Vagina (tissue), 2 donors: ENCODE measurements around the gene TWIST2.

Experiments used
- POLR2A ChIP-seq, 2 donors: fragments of 450-650 bp; IDR thresholded peaks; one replicate each; pipeline ENCODE4 v1.6.1; 2017; ENCODE audit warnings: antibody characterized with exemption in 2 of 2, mild to moderate bottlenecking in 2 of 2, moderate library complexity in 2 of 2
- POLR2AphosphoS5 ChIP-seq, 2 donors: sonication (generic); formaldehyde crosslinking; IDR thresholded peaks; one replicate each; pipeline ENCODE4 v1.9.0; 2017; ENCODE audit warnings: antibody characterized with exemption in 2 of 2, mild to moderate bottlenecking in 2 of 2, low read depth in 1 of 2; ENCODE audit not compliant: insufficient read depth in 1 of 2
- TF ChIP-seq, protein P1 (sequence below), 3 experiments: fragments of 450-650 bp in 2 of 3; fragments of 200-600 bp in 1 of 3; sonication (generic) in 1 of 3; IDR thresholded peaks; one replicate each; pipeline ENCODE4 v1.5.1; 2017 to 2019; ENCODE audit warnings: antibody characterized with exemption in 3 of 3, mild to moderate bottlenecking in 2 of 3, moderate library complexity in 2 of 3

DNA sequence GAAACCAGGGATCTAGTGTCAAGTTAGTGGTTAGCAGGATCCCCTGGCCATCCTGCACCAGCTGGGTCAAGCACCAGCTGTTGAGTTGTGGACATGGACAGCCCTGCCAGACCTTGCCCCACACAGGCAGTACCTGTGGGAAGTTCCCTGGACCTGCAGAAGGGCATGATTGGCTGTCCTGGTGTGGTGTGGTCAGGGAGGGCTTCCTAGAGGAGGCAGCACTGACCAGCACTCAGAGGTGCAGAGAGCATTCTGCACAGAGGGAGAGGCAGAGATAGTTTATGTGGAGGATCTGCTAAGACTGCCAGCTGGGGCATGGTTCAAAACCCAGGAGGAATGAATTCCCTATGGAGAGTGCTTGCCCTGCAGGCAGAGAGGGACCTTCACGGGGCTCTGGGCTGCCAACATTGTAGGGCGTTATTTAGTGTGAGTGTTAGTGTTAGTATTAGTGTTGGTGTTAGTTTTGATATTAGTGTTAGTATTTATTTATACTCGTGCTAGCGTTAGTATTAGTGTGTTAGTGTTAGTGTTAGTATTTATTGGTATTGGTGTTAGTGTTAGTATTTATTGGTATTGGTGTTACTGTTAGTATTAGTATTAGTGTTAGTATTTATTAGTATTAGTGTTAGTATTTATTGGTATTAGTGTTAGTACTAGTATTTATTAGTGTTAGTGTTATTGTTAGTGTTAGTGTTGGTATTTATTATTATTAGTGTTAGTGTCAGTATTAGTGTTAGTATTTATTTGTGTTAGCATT, 31.9 kb downstream of the TWIST2 start:
- TF ChIP-seq, protein P1, sequence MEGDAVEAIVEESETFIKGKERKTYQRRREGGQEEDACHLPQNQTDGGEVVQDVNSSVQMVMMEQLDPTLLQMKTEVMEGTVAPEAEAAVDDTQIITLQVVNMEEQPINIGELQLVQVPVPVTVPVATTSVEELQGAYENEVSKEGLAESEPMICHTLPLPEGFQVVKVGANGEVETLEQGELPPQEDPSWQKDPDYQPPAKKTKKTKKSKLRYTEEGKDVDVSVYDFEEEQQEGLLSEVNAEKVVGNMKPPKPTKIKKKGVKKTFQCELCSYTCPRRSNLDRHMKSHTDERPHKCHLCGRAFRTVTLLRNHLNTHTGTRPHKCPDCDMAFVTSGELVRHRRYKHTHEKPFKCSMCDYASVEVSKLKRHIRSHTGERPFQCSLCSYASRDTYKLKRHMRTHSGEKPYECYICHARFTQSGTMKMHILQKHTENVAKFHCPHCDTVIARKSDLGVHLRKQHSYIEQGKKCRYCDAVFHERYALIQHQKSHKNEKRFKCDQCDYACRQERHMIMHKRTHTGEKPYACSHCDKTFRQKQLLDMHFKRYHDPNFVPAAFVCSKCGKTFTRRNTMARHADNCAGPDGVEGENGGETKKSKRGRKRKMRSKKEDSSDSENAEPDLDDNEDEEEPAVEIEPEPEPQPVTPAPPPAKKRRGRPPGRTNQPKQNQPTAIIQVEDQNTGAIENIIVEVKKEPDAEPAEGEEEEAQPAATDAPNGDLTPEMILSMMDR (IDR thresholded peaks at IDR 0.05), result no peak
- TF ChIP-seq POLR2AphosphoS5 (IDR thresholded peaks at IDR 0.05; ENCODE audit: insufficient read depth in 1 of 2, low read depth in 1 of 2) (no peak), POLR2A (IDR thresholded peaks at IDR 0.05) (no peak)
